A549 (cell line): ENCODE data around the gene TCF3.

ENCODE experiments used
- BHLHE40 ChIP-seq: IDR thresholded peaks from 2 replicates; pipeline ENCODE4 v1.6.1; 2012; ENCODE audit warnings: low read depth, low read length, inconsistent platforms
- MYC ChIP-seq: IDR thresholded peaks from 2 replicates; pipeline ENCODE4 v1.6.1; 2012; ENCODE audit warnings: mild to moderate bottlenecking, inconsistent platforms, low read length, improper control_type of control experiment, borderline replicate concordance
- TF ChIP-seq, protein P1 (sequence below): fragments of >200 bp; sonication (Bioruptor Twin); formaldehyde crosslinking; IDR thresholded peaks from 3 replicates; pipeline ENCODE4 v1.5.1; 2016

DNA sequence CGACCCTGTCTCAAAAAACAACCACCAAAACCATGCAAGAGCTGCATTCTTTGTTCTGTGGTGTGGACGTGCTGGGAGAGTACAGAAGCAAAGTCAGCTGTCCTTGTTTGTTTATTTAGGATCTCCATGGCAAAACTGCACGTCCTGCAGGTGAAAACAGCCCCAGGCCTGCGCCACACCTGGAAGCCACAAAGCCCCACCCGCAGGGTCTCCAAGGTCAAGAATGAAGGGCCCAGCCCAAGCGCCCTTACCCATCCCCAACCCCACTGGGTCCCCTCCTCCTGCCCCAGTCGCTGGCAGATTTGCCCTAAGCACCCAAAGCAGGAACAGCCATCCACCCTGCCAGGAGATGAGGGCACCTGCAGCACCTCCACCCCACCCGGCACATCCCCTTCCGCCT is 70.2 kb downstream of the TCF3 start:
- TF ChIP-seq, protein P1, sequence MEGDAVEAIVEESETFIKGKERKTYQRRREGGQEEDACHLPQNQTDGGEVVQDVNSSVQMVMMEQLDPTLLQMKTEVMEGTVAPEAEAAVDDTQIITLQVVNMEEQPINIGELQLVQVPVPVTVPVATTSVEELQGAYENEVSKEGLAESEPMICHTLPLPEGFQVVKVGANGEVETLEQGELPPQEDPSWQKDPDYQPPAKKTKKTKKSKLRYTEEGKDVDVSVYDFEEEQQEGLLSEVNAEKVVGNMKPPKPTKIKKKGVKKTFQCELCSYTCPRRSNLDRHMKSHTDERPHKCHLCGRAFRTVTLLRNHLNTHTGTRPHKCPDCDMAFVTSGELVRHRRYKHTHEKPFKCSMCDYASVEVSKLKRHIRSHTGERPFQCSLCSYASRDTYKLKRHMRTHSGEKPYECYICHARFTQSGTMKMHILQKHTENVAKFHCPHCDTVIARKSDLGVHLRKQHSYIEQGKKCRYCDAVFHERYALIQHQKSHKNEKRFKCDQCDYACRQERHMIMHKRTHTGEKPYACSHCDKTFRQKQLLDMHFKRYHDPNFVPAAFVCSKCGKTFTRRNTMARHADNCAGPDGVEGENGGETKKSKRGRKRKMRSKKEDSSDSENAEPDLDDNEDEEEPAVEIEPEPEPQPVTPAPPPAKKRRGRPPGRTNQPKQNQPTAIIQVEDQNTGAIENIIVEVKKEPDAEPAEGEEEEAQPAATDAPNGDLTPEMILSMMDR = no peak
- TF ChIP-seq BHLHE40 = no peak
- no peak for TF ChIP-seq MYC
